K562 (cell line): ENCODE results near the gene KRABD2.
A peak's percentile ranks its signal among the peaks of the same experiment; 100 is the strongest.

Experiments
- ATAC-seq: fragments of 200-7000 bp; cut with Tn5 transposase; 3 replicates; pipeline ENCODE4 v1.9.1; 2020; ENCODE audit warnings: moderate library complexity
- BruUV-seq: library from RNA; stranded (reverse); fragments of 400-500 nt; replicated peaks from 2 replicates; lab custom pipeline; 2021; lab: Mats Ljungman, UMichigan
- CTCF ChIA-PET: fragments of 300-600 bp; formaldehyde crosslinking; extraction: SDS; loops from one replicate; lab custom pipeline; 2021; ENCODE audit warnings: low intra/inter-chr PET ratio; lab: Yijun Ruan, JAX
- POLR2A ChIA-PET: fragments of 300-600, 350-650 bp; sonication (Branson Sonifier 250); formaldehyde crosslinking; extraction: SDS; loops from one replicate; lab custom pipeline; 2021; ENCODE audit warnings: antibody characterized with exemption, inconsistent platforms; lab: Yijun Ruan, JAX
- DNase-seq, 4 experiments: peaks; one replicate each; pipeline versions ENCODE4 v3.0.0 to v3.0.0-alpha.2; 2011 to 2018; ENCODE audit warnings: low spot score in 3 of 4, mixed read lengths in 3 of 4; ENCODE audit errors: extremely low read depth in 1 of 4
- FAIRE-seq: peaks from 2 replicates; lab custom pipeline; 2011; peaks lifted over from hg19 to GRCh38; lab: Jason Lieb, UNC
- H2AFZ ChIP-seq: 2 replicates; pipeline ENCODE4 v1.6.0; 2011; ENCODE audit warnings: low read depth, low read length, control low read depth, inconsistent platforms
- H3K27ac ChIP-seq: fragments of 200-600 bp; 3 replicates; pipeline ENCODE4 v1.8.0; 2011; ENCODE audit warnings: low read depth, mild to moderate bottlenecking, control low read depth, inconsistent platforms, low read length, moderate library complexity, mixed read lengths; ENCODE audit errors: extremely low read depth
- H3K27me3 ChIP-seq, 2 experiments: fragments of 300-600 bp in 1 of 2; 2 replicates in 1 of 2; 3 replicates in 1 of 2; pipeline versions ENCODE4 v1.6.0 to v1.8.0; 2011; ENCODE audit warnings: inconsistent platforms in 2 of 2, low read length in 2 of 2, mild to moderate bottlenecking in 1 of 2, mixed read lengths in 1 of 2, moderate library complexity in 1 of 2; ENCODE audit not compliant: control insufficient read depth in 2 of 2, insufficient read depth in 2 of 2
- H3K36me3 ChIP-seq: fragments of 300-600 bp; 3 replicates; pipeline ENCODE4 v1.8.0; 2011; ENCODE audit warnings: mild to moderate bottlenecking, low read length, inconsistent platforms; ENCODE audit not compliant: control insufficient read depth, insufficient read depth
- H3K4me1 ChIP-seq, 2 experiments: fragments of 200-600 bp in 1 of 2; replicated peaks in 1 of 2; 2 replicates in 1 of 2; 3 replicates in 1 of 2; pipeline versions ENCODE4 v1.5.1 to v1.8.0; 2011; ENCODE audit warnings: inconsistent platforms in 2 of 2, low read length in 2 of 2, mild to moderate bottlenecking in 1 of 2, mixed read lengths in 1 of 2, moderate library complexity in 1 of 2; ENCODE audit not compliant: control insufficient read depth in 2 of 2, insufficient read depth in 2 of 2
- H3K4me2 ChIP-seq: 2 replicates; pipeline ENCODE4 v1.6.1; 2011; ENCODE audit warnings: low read length, control low read depth, inconsistent platforms, mixed read lengths; ENCODE audit not compliant: insufficient read depth
- H3K4me3 ChIP-seq: fragments of 200-600 bp; sonication (generic), shearing (Covaris generic); 2 replicates; pipeline ENCODE4 v1.5.1; 2016; ENCODE audit warnings: control low read depth, inconsistent platforms
- H3K79me2 ChIP-seq: fragments of 200-600 bp; 3 replicates; pipeline ENCODE4 v1.8.0; 2011; ENCODE audit warnings: low read length, inconsistent platforms; ENCODE audit not compliant: control insufficient read depth, insufficient read depth
- H3K9ac ChIP-seq, 2 experiments: 2 replicates each; pipeline versions ENCODE4 v1.6.0 to v1.6.1; 2011; ENCODE audit warnings: low read depth in 2 of 2, low read length in 2 of 2, control low read depth in 1 of 2, inconsistent platforms in 1 of 2, mild to moderate bottlenecking in 1 of 2, mixed read lengths in 1 of 2; ENCODE audit not compliant: insufficient read depth in 1 of 2
- H3K9me1 ChIP-seq: one replicate; pipeline ENCODE4 v1.6.0; 2011; ENCODE audit warnings: inconsistent platforms, mild to moderate bottlenecking, low read length, moderate library complexity; ENCODE audit not compliant: control insufficient read depth, insufficient read depth
- H3K9me3 ChIP-seq: replicated peaks from 2 replicates; pipeline ENCODE4 v1.5.1; 2011; ENCODE audit warnings: low read depth, low read length, inconsistent platforms; ENCODE audit not compliant: control insufficient read depth, insufficient read depth
- H4K20me1 ChIP-seq: replicated peaks from 2 replicates; pipeline ENCODE4 v1.6.1; 2011; ENCODE audit warnings: low read length, inconsistent platforms, mixed read lengths; ENCODE audit not compliant: control insufficient read depth, insufficient read depth
- CSDE1 ChIP-seq, 2 experiments: fragments of 450-650 bp; IDR thresholded peaks; 2 replicates each; pipeline ENCODE4 v1.6.1; 2016; ENCODE audit warnings: mild to moderate bottlenecking in 1 of 2
- ELF1 ChIP-seq: fragments of 200-800 bp; sonication (Bioruptor generic); IDR thresholded peaks from 2 replicates; pipeline ENCODE4 v1.6.1; 2016; ENCODE audit warnings: missing genetic modification characterization, missing compliant biosample characterization
- ETS2 ChIP-seq: IDR thresholded peaks from 2 replicates; pipeline ENCODE4 v1.6.1; 2016; ENCODE audit warnings: borderline replicate concordance, missing genetic modification characterization, mild to moderate bottlenecking, moderate library complexity, missing compliant biosample characterization; ENCODE audit not compliant: poor library complexity, severe bottlenecking
- PYGO2 ChIP-seq: fragments of 450-650 bp; IDR thresholded peaks from 2 replicates; pipeline ENCODE4 v1.6.1; 2016; ENCODE audit warnings: mild to moderate bottlenecking, missing genetic modification characterization, moderate library complexity, missing compliant biosample characterization
- RBBP5 ChIP-seq: fragments of 200-600 bp; sonication (generic); IDR thresholded peaks from 2 replicates; pipeline ENCODE4 v1.6.1; 2012; ENCODE audit warnings: borderline replicate concordance, mild to moderate bottlenecking, low read length, control low read depth, inconsistent platforms; ENCODE audit not compliant: insufficient read depth, poor library complexity, severe bottlenecking
- RHOXF2B ChIP-seq: fragments of 250-450 bp; sonication (Bioruptor Pico); conservative IDR thresholded peaks from 2 replicates; pipeline ENCODE4 v1.5.1; 2021
- ZNF699 ChIP-seq: fragments of 250-450 bp; sonication (Bioruptor Pico); IDR thresholded peaks from 2 replicates; pipeline ENCODE4 v1.8.0; 2021; ENCODE audit warnings: mild to moderate bottlenecking, moderate library complexity; ENCODE audit not compliant: insufficient replicate concordance
- WGBS: fragments of 100-300 bp; shearing (Covaris generic); methylation state at CpG from one replicate; pipeline ENCODE4 v1.1.6; 2016; ENCODE audit warnings: low coverage, mixed read lengths; ENCODE audit not compliant: insufficient coverage; ENCODE audit errors: missing lambda C conversion rate; 5-methylcytosine and 5-hydroxymethylcytosine counted together
- in situ Hi-C: fragments of 300-500 bp; cut with MboI; formaldehyde crosslinking; loops from 4 replicates; pipeline ENCODE4 v1.15.0; 2018; ENCODE audit warnings: inconsistent platforms, mixed read lengths
- intact Hi-C: fragments of 100-400 bp; cut with micrococcal nuclease; formaldehyde crosslinking; loops from 2 replicates; pipeline ENCODE4 v1.14.2; 2022
- TF ChIP-seq, protein P1 (sequence below): sonication (generic); formaldehyde crosslinking; IDR thresholded peaks from 2 replicates; pipeline ENCODE4 v1.8.1; 2023; ENCODE audit warnings: mild to moderate bottlenecking, missing genetic modification reagents

Gene KRABD2

DNA sequence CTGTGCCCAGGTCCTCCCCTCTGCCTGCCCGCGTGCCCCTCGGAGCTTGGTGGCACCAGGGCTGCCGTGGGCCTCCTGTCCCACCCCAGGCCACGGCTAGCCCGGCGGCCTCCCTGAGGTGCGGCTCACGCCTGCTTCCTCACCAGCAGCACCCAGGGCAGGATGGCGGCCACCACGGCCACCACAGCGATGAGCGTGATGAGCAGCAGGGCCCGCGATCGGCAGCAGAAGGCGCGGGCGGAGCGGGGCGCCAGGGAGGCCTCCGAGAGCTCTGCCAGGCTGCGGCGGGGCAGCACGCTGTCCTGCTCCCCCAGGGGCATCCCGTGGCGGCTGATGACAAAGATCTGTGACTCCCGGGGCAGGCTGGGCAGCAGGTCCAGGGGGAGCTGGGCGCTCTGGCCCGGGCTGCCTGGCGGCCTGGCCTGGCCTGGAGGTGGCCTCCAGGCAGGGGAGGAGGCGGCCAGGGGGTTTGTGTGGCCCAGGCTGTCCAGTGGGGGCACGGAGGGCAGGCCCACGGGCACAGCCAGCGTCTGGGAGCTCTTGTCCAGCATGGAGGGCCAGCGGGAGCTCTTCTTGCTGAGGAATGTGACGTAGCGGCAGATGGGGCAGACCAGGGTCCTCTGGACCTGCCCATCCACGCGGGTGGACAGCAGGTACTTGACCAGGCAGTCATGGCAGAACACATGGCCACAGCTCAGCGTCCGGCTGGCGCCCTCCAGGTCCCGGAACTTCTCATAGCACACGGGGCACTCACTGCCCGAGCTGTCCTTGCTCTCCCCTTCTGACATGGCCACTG, 16.4 kb upstream of the KRABD2 start:
- ChIA-PET POLR2A (interaction anchor here (0.7 kb wide), 1 partner anchor 17 kb away, joined by 5 read pairs; no protein-coding TSS in a partner anchor), CTCF (no interaction called here)
- TF ChIP-seq CSDE1 (IDR thresholded peaks at IDR 0.05): no peak
- no peak for TF ChIP-seq ZNF699 (CRISPR knock-in tag)
- no peak for TF ChIP-seq ETS2 (tag)
- TF ChIP-seq RHOXF2B (CRISPR knock-in tag): no peak
- no peak for TF ChIP-seq ELF1 (tag)
- TF ChIP-seq, protein P1, sequence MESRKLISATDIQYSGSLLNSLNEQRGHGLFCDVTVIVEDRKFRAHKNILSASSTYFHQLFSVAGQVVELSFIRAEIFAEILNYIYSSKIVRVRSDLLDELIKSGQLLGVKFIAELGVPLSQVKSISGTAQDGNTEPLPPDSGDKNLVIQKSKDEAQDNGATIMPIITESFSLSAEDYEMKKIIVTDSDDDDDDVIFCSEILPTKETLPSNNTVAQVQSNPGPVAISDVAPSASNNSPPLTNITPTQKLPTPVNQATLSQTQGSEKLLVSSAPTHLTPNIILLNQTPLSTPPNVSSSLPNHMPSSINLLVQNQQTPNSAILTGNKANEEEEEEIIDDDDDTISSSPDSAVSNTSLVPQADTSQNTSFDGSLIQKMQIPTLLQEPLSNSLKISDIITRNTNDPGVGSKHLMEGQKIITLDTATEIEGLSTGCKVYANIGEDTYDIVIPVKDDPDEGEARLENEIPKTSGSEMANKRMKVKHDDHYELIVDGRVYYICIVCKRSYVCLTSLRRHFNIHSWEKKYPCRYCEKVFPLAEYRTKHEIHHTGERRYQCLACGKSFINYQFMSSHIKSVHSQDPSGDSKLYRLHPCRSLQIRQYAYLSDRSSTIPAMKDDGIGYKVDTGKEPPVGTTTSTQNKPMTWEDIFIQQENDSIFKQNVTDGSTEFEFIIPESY (CRISPR knock-in tag): 0 out of 2 replicates have a peak, but pooled peaks have one; percentile 35
- TF ChIP-seq PYGO2 (tag): no peak
- no peak for TF ChIP-seq RBBP5
- Histone ChIP-seq H2AFZ (no peak overlapping the region), H3K36me3 (no peaks in the 10 kb centered on the region), H3K4me2 (no peak overlapping the region), H3K9me3 (no peaks in the 10 kb centered on the region), H3K4me1 (peaks cover 4 to 27% of the 10 kb centered on the region in 2 experiments; a peak in 4 of 5 replicates), H3K9ac (0 out of 4 replicates have a peak overlapping the region, but pooled peaks of 1 of the 2 experiments have one; percentile 13), H3K79me2 (no peaks in the 10 kb centered on the region), H3K9me1 (no peaks in the 10 kb centered on the region), H3K4me3 (no peak overlapping the region), H3K27me3 (peaks cover 0 to 16% of the 10 kb centered on the region in 2 experiments; a peak in 3 of 5 replicates), H4K20me1 (no peaks in the 10 kb centered on the region), H3K27ac (no peak overlapping the region)
- ATAC-seq: no peak
- intact Hi-C loops (no loop called here), in situ Hi-C loops (loop anchor here (25.0 kb wide), 1 partner anchor 1144 kb away; no protein-coding TSS in a partner anchor)
- DNase-seq: no peak
- BruUV-seq: no TSS peak
- WGBS: 90% methylated on average over 9 of the region's 46 CpGs
- FAIRE-seq: no peak
